ENCODE data around the gene NRBP1.

DNA sequence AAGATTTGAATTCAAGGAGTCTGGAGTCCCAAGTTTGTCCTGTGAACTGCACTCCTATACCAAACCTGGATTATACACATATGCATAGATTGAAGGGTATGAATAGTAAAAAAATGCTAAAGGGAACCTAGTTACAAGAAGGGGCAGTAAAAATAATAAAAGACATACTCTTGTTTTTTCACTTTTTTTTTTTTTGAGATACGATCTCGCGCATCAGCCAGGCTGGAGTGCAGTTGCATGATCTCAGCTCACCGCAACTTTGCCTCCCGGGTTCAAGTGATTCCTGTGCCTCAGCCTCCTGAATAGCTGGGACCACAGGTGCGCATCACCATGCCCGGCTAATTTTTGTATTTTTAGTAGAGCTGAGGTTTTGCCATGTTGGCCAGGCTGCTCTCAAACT, 36.0 kb downstream of the NRBP1 start:
- no peak for TF ChIP-seq TAF1 (IDR thresholded peaks at IDR 0.05; ENCODE audit: borderline replicate concordance, low read depth, low read length)
- no peak for TF ChIP-seq POLR2A (IDR thresholded peaks at IDR 0.05; ENCODE audit: low read depth, low read length)
- no peak for TF ChIP-seq POLR2AphosphoS5 (IDR thresholded peaks at IDR 0.05; ENCODE audit: low read depth, low read length)

Data from GM12892 (cell line).